HEK293T (cell line): ENCODE results near the gene SFT2D3.
A peak's percentile ranks its signal among the peaks of the same experiment; 100 is the strongest.

Experiments used
- CTCF ChIA-PET: fragments of 350-600 bp; formaldehyde crosslinking; extraction: SDS; loops from one replicate; lab custom pipeline; 2021; ENCODE audit warnings: antibody characterized with exemption, inconsistent platforms; lab: Yijun Ruan, JAX
- POLR2A ChIA-PET: fragments of 350-600 bp; formaldehyde crosslinking; extraction: SDS; loops from one replicate; lab custom pipeline; 2020; ENCODE audit warnings: antibody characterized with exemption, inconsistent platforms; lab: Yijun Ruan, JAX
- DNase-seq: peaks from one replicate; pipeline ENCODE4 v3.0.0; 2012; ENCODE audit warnings: mixed read lengths; ENCODE audit errors: extremely low spot score
- ARNT ChIP-seq: fragments of 450-650 bp; IDR thresholded peaks from 2 replicates; pipeline ENCODE4 v1.6.1; 2017; ENCODE audit warnings: mild to moderate bottlenecking
- BHLHE40 ChIP-seq: fragments of 450-650 bp; IDR thresholded peaks from 2 replicates; pipeline ENCODE4 v1.6.1; 2016; ENCODE audit warnings: mild to moderate bottlenecking, moderate library complexity, borderline replicate concordance
- CTBP1 ChIP-seq: fragments of 450-650 bp; IDR thresholded peaks from 2 replicates; pipeline ENCODE4 v1.6.1; 2016; ENCODE audit warnings: borderline replicate concordance
- ELF4 ChIP-seq: fragments of 450-650 bp; IDR thresholded peaks from 2 replicates; pipeline ENCODE4 v1.6.1; 2017; ENCODE audit warnings: antibody characterized with exemption
- FOXA1 ChIP-seq: fragments of 450-650 bp; IDR thresholded peaks from 2 replicates; pipeline ENCODE4 v1.6.1; 2016; ENCODE audit warnings: mild to moderate bottlenecking
- FOXK2 ChIP-seq: fragments of 450-650 bp; IDR thresholded peaks from 2 replicates; pipeline ENCODE4 v1.6.1; 2016; ENCODE audit warnings: mild to moderate bottlenecking
- FOXM1 ChIP-seq: fragments of 450-650 bp; IDR thresholded peaks from 2 replicates; pipeline ENCODE4 v1.6.1; 2017; ENCODE audit warnings: mild to moderate bottlenecking, borderline replicate concordance
- HDGF ChIP-seq: fragments of 450-650 bp; IDR thresholded peaks from 2 replicates; pipeline ENCODE4 v1.6.1; 2017; ENCODE audit warnings: antibody characterized with exemption, borderline replicate concordance
- L3MBTL2 ChIP-seq: fragments of 450-650 bp; conservative IDR thresholded peaks from 2 replicates; pipeline ENCODE4 v1.6.1; 2016; ENCODE audit warnings: mild to moderate bottlenecking
- LEF1 ChIP-seq: fragments of 450-650 bp; IDR thresholded peaks from 2 replicates; pipeline ENCODE4 v1.6.1; 2017; ENCODE audit warnings: mild to moderate bottlenecking, borderline replicate concordance
- NFRKB ChIP-seq: fragments of 450-650 bp; IDR thresholded peaks from 2 replicates; pipeline ENCODE4 v1.6.1; 2016; ENCODE audit warnings: mild to moderate bottlenecking, moderate library complexity
- SP1 ChIP-seq: fragments of 450-650 bp; IDR thresholded peaks from 2 replicates; pipeline ENCODE4 v1.6.1; 2017
- SUZ12 ChIP-seq: fragments of 450-650 bp; IDR thresholded peaks from 2 replicates; pipeline ENCODE4 v1.6.1; 2016; ENCODE audit warnings: mild to moderate bottlenecking
- TARDBP ChIP-seq: fragments of 450-650 bp; IDR thresholded peaks from 2 replicates; pipeline ENCODE4 v1.6.1; 2016
- ZNF384 ChIP-seq: fragments of 450-650 bp; IDR thresholded peaks from 2 replicates; pipeline ENCODE4 v1.6.1; 2016
- TF ChIP-seq, protein P1 (sequence below): fragments of 450-650 bp; IDR thresholded peaks from 2 replicates; pipeline ENCODE4 v1.6.1; 2016

Gene SFT2D3, protein sequence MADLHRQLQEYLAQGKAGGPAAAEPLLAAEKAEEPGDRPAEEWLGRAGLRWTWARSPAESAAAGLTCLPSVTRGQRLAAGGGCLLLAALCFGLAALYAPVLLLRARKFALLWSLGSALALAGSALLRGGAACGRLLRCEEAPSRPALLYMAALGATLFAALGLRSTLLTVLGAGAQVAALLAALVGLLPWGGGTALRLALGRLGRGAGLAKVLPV

DNA sequence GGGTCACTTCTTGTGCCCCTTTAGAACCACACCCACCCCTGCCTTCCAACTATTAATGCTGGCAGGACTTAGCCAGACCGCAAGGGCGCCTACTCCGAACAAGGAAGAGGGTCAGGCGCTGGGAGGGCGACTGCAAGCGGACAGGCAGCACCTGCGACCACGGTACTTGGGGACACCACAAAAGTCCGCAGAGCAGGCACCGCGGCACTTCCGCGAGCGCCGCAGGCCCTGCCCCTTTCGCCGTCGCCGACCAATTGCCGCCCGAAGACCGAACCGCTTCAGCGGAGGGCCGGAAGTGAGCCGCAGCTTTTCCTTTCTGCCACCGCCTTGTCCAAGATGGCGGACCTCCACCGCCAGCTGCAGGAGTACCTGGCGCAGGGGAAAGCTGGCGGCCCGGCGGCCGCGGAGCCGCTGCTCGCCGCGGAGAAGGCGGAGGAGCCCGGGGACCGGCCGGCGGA lies at the start of gene SFT2D3:
SFT2D3 (plus strand) TSS at position 305 of the 458 bp plus-strand sequence; CDS start at position 337, 32 bp downstream.
- TF ChIP-seq ELF4 = peak; percentile 86
- no peak for TF ChIP-seq SP1
- no peak for TF ChIP-seq TARDBP
- TF ChIP-seq, protein P1, sequence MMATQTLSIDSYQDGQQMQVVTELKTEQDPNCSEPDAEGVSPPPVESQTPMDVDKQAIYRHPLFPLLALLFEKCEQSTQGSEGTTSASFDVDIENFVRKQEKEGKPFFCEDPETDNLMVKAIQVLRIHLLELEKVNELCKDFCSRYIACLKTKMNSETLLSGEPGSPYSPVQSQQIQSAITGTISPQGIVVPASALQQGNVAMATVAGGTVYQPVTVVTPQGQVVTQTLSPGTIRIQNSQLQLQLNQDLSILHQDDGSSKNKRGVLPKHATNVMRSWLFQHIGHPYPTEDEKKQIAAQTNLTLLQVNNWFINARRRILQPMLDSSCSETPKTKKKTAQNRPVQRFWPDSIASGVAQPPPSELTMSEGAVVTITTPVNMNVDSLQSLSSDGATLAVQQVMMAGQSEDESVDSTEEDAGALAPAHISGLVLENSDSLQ = no peak
- TF ChIP-seq FOXM1 = no peak
- no peak for TF ChIP-seq LEF1
- no peak for TF ChIP-seq L3MBTL2
- DNase-seq = peak; percentile 93
- ChIA-PET CTCF (no interaction called here), POLR2A (interaction anchor here (0.9 to 1.7 kb wide), 5 partner anchors 9 to 109 kb away, joined by 3 to 6 read pairs (median 4); no protein-coding TSS in a partner anchor)

DNA sequence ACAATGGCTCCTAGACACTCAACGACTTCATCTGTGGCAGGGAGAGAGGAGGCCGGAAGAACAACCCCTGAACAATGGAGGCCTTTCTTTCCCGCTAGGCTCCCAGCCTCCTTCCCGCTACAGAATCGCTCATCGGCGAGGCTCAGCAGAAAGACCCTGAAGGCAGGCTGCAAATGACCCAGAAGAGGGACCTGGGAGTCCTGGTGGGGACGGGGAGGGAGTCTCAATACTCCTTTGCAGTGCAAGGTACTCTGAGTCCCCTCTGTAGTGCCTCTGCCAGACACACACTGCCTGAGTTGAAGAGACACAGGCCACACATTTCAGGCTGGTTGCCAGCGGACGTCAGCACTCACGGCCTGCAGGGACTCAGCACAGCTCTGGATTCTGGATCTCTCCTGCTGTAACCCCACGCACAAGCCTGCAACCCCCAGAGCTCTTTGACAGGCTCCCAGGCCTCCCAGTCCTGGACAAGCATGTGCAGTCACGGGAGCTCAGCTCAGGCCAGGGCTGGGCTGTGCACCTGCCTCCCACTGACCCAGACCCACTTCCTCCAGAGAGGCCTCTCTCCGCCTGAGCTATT lies 49.2 kb upstream of the SFT2D3 start:
- CTCF ChIA-PET = interaction anchor here (1.0 kb wide), 1 partner anchor 61 kb away, joined by 4 read pairs; no protein-coding TSS in a partner anchor
- DNase-seq = no peak
- POLR2A ChIA-PET = interaction anchor here (1.1 kb wide), 1 partner anchor 51 kb away, joined by 4 read pairs; no protein-coding TSS in a partner anchor
- TF ChIP-seq, protein P1 = no peak
- TF ChIP-seq ARNT = no peak
- TF ChIP-seq TARDBP = no peak
- no peak for TF ChIP-seq SP1
- no peak for TF ChIP-seq ZNF384
- no peak for TF ChIP-seq FOXM1
- no peak for TF ChIP-seq CTBP1
- TF ChIP-seq ELF4 = no peak
- TF ChIP-seq FOXK2 = no peak
- no peak for TF ChIP-seq FOXA1
- TF ChIP-seq SUZ12 = no peak
- no peak for TF ChIP-seq NFRKB
- TF ChIP-seq BHLHE40 = no peak
- TF ChIP-seq L3MBTL2 = no peak
- TF ChIP-seq HDGF = no peak
- no peak for TF ChIP-seq LEF1

DNA sequence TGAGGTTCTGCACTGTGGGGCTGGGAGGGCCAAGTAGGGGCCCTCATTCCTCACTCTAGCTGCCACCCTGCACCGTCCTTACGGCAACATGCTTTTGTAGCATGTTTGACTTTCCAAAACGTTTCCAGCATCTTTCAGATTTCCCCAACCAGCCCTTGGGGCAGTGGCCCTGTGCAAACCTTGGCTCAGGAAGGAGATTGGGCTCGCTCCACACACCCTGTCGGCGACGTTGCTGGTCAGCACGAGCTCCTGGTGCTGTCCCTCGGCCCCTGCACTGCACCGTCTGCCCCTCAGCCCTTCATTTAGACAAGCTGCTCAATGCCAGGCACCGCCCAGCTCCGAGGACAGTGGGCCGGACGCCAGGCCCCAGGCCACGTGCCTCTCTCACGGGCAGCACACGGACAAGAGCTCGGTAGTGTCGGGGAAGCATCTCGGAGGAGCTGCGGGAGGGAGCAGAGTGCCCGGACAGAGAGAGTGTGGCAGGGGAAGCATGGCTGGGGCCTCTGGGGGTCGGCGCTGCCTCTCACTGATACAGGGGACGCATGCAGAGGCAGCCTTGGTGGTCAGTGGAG lies 48.4 kb upstream of the SFT2D3 start:
- POLR2A ChIA-PET = interaction anchor here (1.1 kb wide), 1 partner anchor 51 kb away, joined by 4 read pairs; no protein-coding TSS in a partner anchor
- no peak for TF ChIP-seq LEF1
- TF ChIP-seq FOXK2 = no peak
- TF ChIP-seq, protein P1 = no peak
- TF ChIP-seq SUZ12 = no peak
- TF ChIP-seq SP1 = no peak
- TF ChIP-seq BHLHE40 = no peak
- TF ChIP-seq TARDBP = no peak
- no peak for TF ChIP-seq CTBP1
- no peak for TF ChIP-seq FOXA1
- no peak for TF ChIP-seq L3MBTL2
- TF ChIP-seq HDGF = no peak
- DNase-seq = no peak
- CTCF ChIA-PET = interaction anchor here (1.0 kb wide), 1 partner anchor 62 kb away, joined by 4 read pairs; no protein-coding TSS in a partner anchor

DNA sequence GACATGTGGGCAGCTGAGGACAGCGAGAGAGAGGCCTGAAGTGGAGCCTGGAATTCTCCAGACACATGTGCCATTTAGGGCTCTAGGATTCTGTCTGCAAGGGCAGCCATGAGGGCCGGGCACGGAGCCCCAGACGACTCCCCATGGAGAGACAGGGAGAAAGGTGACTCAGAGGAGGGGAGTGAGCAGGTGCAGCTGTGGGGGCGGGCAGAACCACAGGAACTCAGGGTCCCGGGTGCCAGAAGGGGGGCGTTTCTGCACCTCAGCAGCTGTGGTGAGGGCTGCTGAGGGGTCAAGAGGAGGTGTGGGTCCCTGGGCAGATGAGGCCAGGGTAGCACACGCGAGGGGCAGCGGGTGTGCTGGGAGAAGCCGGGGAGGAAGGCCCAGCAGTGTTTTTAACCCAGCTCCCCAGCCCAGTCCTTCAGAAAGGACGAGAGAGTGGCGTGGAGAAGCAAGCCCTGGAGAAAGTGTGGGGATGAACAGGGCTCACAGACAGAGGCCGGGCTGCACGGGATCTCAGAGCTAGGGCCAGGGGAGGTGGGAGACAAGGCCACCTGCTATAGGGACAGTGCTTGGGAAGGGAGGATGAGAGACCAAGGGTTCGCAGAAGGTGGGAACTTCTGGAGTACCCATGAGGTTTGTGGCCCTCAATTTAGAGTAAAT lies 47.7 kb upstream of the SFT2D3 start:
- ChIA-PET CTCF (interaction anchor here (1.2 kb wide), 1 partner anchor 62 kb away, joined by 3 read pairs; no protein-coding TSS in a partner anchor), POLR2A (interaction anchor here (1.4 kb wide), 1 partner anchor 51 kb away, joined by 3 read pairs; no protein-coding TSS in a partner anchor)
- DNase-seq = no peak
- TF ChIP-seq ZNF384 (no peak), HDGF (no peak), FOXK2 (no peak), ELF4 (no peak), CTBP1 (no peak), LEF1 (no peak), BHLHE40 (no peak), FOXM1 (no peak), NFRKB (no peak), ARNT (no peak), SP1 (no peak), SUZ12 (no peak), FOXA1 (no peak), L3MBTL2 (no peak)
- TF ChIP-seq, protein P1 = no peak
